Endothelial cell of umbilical vein (primary cell): ENCODE data around the gene MUC5AC. TPM values are rescaled to one million over a fixed set of nuclear protein-coding genes. Genes with fewer than 3 reads are reported as not detected.

Experiments
- BruUV-seq: library from RNA; stranded (reverse); fragments of 400-500 nt; replicated peaks from 2 replicates; lab custom pipeline; 2021; lab: Mats Ljungman, UMichigan
- CTCF ChIA-PET: fragments of 300-600, 350-600 bp; sonication (Branson Sonifier 250); formaldehyde crosslinking; loops from one replicate; lab custom pipeline; 2021; ENCODE audit warnings: antibody characterized with exemption, inconsistent platforms; lab: Charles Lee
- POLR2A ChIA-PET: fragments of 300-600, 350-600 bp; sonication (Branson Sonifier 250); formaldehyde crosslinking; loops from one replicate; lab custom pipeline; 2021; ENCODE audit warnings: antibody characterized with exemption, inconsistent platforms; lab: Charles Lee
- DNase-seq: peaks from one replicate; pipeline ENCODE4 v3.0.0-alpha.2; 2011; ENCODE audit warnings: low read depth, low spot score
- FAIRE-seq: peaks from 2 replicates; lab custom pipeline; 2011; peaks lifted over from hg19 to GRCh38; lab: Jason Lieb, UNC
- H2AFZ ChIP-seq: 2 replicates; pipeline ENCODE4 v1.6.0; 2012; ENCODE audit warnings: low read depth, low read length, control low read depth, inconsistent platforms
- H3K27ac ChIP-seq: 2 replicates; pipeline ENCODE4 v1.5.1; 2011; ENCODE audit warnings: low read depth, mild to moderate bottlenecking, control low read depth, low read length, moderate library complexity; ENCODE audit not compliant: insufficient read depth
- H3K27me3 ChIP-seq, 2 experiments: 2 replicates each; pipeline versions ENCODE4 v1.6.0 to v1.6.1; 2011; ENCODE audit warnings: low read length in 2 of 2, mixed read lengths in 1 of 2; ENCODE audit not compliant: control insufficient read depth in 2 of 2, insufficient read depth in 2 of 2
- H3K36me3 ChIP-seq, 2 experiments: 2 replicates in 1 of 2; 3 replicates in 1 of 2; pipeline ENCODE4 v1.5.1; 2011; ENCODE audit warnings: low read length in 2 of 2, mild to moderate bottlenecking in 1 of 2, moderate library complexity in 1 of 2; ENCODE audit not compliant: control insufficient read depth in 2 of 2, insufficient read depth in 2 of 2; ENCODE audit errors: extremely low read depth in 1 of 2
- H3K4me1 ChIP-seq: 3 replicates; pipeline ENCODE4 v1.5.1; 2011; ENCODE audit warnings: mild to moderate bottlenecking, low read length; ENCODE audit not compliant: control insufficient read depth, insufficient read depth; ENCODE audit errors: extremely low read depth
- H3K4me2 ChIP-seq: 2 replicates; pipeline ENCODE4 v1.6.1; 2011; ENCODE audit warnings: low read length, control low read depth, mixed read lengths; ENCODE audit not compliant: insufficient read depth
- H3K4me3 ChIP-seq, 3 experiments: fragments of 200-600 bp in 1 of 3; sonication (generic), shearing (Covaris generic) in 1 of 3; replicated peaks in 1 of 3; 2 replicates each; pipeline ENCODE4 v1.5.1; 2011 to 2016; ENCODE audit warnings: control low read depth in 3 of 3, low read length in 3 of 3, mild to moderate bottlenecking in 2 of 3, inconsistent platforms in 1 of 3, low read depth in 1 of 3, moderate library complexity in 1 of 3; ENCODE audit not compliant: insufficient read depth in 1 of 3
- H3K79me2 ChIP-seq: 2 replicates; pipeline ENCODE4 v1.6.0; 2012; ENCODE audit warnings: low read length, inconsistent platforms; ENCODE audit not compliant: control insufficient read depth, insufficient read depth
- H3K9ac ChIP-seq: replicated peaks from 2 replicates; pipeline ENCODE3; 2011; ENCODE audit warnings: low read length, control low read depth; ENCODE audit not compliant: insufficient read depth; ENCODE audit errors: extremely low read depth
- H3K9me1 ChIP-seq: replicated peaks from 3 replicates; pipeline ENCODE4 v1.6.0; 2011; ENCODE audit warnings: mild to moderate bottlenecking, low read length; ENCODE audit not compliant: control insufficient read depth, insufficient read depth; ENCODE audit errors: extremely low read depth
- H3K9me3 ChIP-seq: replicated peaks from 2 replicates; pipeline ENCODE4 v1.5.1; 2012; ENCODE audit warnings: low read length, inconsistent platforms; ENCODE audit not compliant: control insufficient read depth, insufficient read depth
- H4K20me1 ChIP-seq: replicated peaks from 2 replicates; pipeline ENCODE3; 2011; ENCODE audit warnings: mild to moderate bottlenecking, low read length; ENCODE audit not compliant: control insufficient read depth, insufficient read depth; ENCODE audit errors: extremely low read depth
- CTCF ChIP-seq, 2 donors: IDR thresholded peaks; 1 replicate in 1 of 2; 2 replicates in 1 of 2; pipeline ENCODE4 v1.5.1; 2011; ENCODE audit warnings: low read length in 2 of 2, mild to moderate bottlenecking in 2 of 2, moderate library complexity in 2 of 2, control low read depth in 1 of 2, inconsistent platforms in 1 of 2, low read depth in 1 of 2; ENCODE audit not compliant: insufficient read depth in 1 of 2; ENCODE audit errors: extremely low read depth in 1 of 2
- EZH2 ChIP-seq: IDR thresholded peaks from 2 replicates; pipeline ENCODE4 v1.6.1; 2012; ENCODE audit warnings: borderline replicate concordance, low read depth, mild to moderate bottlenecking, moderate library complexity, low read length, inconsistent platforms; ENCODE audit not compliant: severe bottlenecking
- FOS ChIP-seq: IDR thresholded peaks from 2 replicates; pipeline ENCODE4 v1.6.1; 2011; ENCODE audit warnings: mild to moderate bottlenecking, low read length, moderate library complexity, borderline replicate concordance; ENCODE audit not compliant: insufficient read depth
- GATA2 ChIP-seq: IDR thresholded peaks from 2 replicates; pipeline ENCODE4 v1.7.0; 2011; ENCODE audit warnings: low read depth, mild to moderate bottlenecking, moderate library complexity, mixed read lengths, low read length; ENCODE audit not compliant: insufficient read length, insufficient read depth
- JUN ChIP-seq: IDR thresholded peaks from 2 replicates; pipeline ENCODE4 v1.6.1; 2011; ENCODE audit warnings: borderline replicate concordance, low read depth; ENCODE audit not compliant: insufficient read length, insufficient read depth
- MAX ChIP-seq: IDR thresholded peaks from 2 replicates; pipeline ENCODE4 v1.6.1; 2011; ENCODE audit not compliant: insufficient read depth, insufficient read length
- MYC ChIP-seq: IDR thresholded peaks from one replicate; pipeline ENCODE4 v1.6.1; 2011; ENCODE audit warnings: mild to moderate bottlenecking, low read depth, low read length
- POLR2A ChIP-seq: IDR thresholded peaks from 2 replicates; pipeline ENCODE4 v1.6.1; 2012; ENCODE audit warnings: low read depth, mild to moderate bottlenecking, control low read depth, low read length
- POLR2AphosphoS5 ChIP-seq: IDR thresholded peaks from 2 replicates; pipeline ENCODE4 v1.6.1; 2012; ENCODE audit warnings: low read depth, mild to moderate bottlenecking, control low read depth, low read length, moderate library complexity; ENCODE audit not compliant: insufficient read depth
- dilution Hi-C: fragments of 300-500 bp; cut with MboI; formaldehyde crosslinking; loops from one replicate; pipeline ENCODE4 v1.15.0; 2019; ENCODE audit warnings: low sequenced_read_pairs; ENCODE audit not compliant: extremely low pct_ligation_motif_present
- intact Hi-C: fragments of 100-400 bp; cut with micrococcal nuclease; formaldehyde crosslinking; loops from one replicate; pipeline ENCODE4 v1.10.0; 2022
- polyA plus RNA-seq, 4 experiments: library from polyadenylated mRNA; depleted of rRNA in 3 of 4; stranded (reverse) in 3 of 4; unstranded in 1 of 4; fragments of >200 nt; gene quantifications; 2 replicates each; pipeline versions ENCODE4 v1.2.1 to v1.2.3, GENCODE V29; 2011 to 2012; ENCODE audit warnings: missing spikeins in 1 of 4
- total RNA-seq: library from RNA; stranded (reverse); gene quantifications from 2 replicates; pipeline ENCODE4 v1.2.3, GENCODE V29; 2021

MUC5AC gene
- total and polyA plus RNA-seq, 2 donors (not counting 3 experiments of a cell fraction or from before 2014, with no cell fraction given) = not detected

GRCh38 chr11:1180947-1181391 lies 23.2 kb downstream of the MUC5AC start:
- ChIA-PET CTCF (no interaction called here), POLR2A (no interaction called here)
- no peak overlapping the region for H3K27ac ChIP-seq
- no peaks in the 10 kb centered on the region for H3K79me2 ChIP-seq
- no peak overlapping the region for H3K4me2 ChIP-seq
- H3K27me3 ChIP-seq = no peaks in the 10 kb centered on the region
- no peak for DNase-seq
- dilution Hi-C loops = no loop called here
- H3K4me1 ChIP-seq = no peaks in the 10 kb centered on the region
- no peaks in the 10 kb centered on the region for H4K20me1 ChIP-seq
- TF ChIP-seq FOS = no peak
- TF ChIP-seq EZH2 = no peak
- TF ChIP-seq MAX = no peak
- no peak overlapping the region for H3K4me3 ChIP-seq
- no peak overlapping the region for H2AFZ ChIP-seq
- no peaks in the 10 kb centered on the region for H3K36me3 ChIP-seq
- no TSS peak for BruUV-seq
- H3K9me3 ChIP-seq = no peaks in the 10 kb centered on the region
- no peak for FAIRE-seq
- no peaks in the 10 kb centered on the region for H3K9me1 ChIP-seq
- intact Hi-C loops = no loop called here
- H3K9ac ChIP-seq = no peak overlapping the region

DNA sequence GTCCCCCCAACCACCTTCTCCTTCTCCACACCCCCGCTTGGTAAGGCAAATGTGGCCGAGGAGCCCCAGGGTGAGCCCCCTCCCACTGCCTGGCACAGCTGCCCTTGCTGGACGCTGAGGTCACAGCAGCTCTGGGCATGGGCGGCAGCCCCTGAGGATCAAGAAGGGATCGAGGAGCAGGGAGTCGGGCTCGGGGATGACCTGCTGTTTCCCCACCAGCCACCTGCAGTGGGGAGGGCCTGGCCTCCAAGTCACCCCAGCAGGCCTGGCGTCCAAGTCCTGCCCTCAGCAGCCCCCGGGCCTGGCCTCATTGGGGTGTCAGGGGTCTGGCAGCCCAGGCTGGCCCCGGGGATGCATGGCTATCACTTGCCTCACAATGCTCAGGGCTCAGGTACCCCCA lies 23.7 kb downstream of the MUC5AC start:
- Histone ChIP-seq H3K27me3 (no peaks in the 10 kb centered on the region), H3K4me3 (no peak overlapping the region), H3K4me1 (no peaks in the 10 kb centered on the region), H2AFZ (no peak overlapping the region), H3K9me3 (no peaks in the 10 kb centered on the region), H3K27ac (no peak overlapping the region), H3K9me1 (no peaks in the 10 kb centered on the region), H4K20me1 (no peaks in the 10 kb centered on the region), H3K4me2 (no peak overlapping the region), H3K36me3 (no peaks in the 10 kb centered on the region), H3K79me2 (no peaks in the 10 kb centered on the region), H3K9ac (no peak overlapping the region)
- ChIA-PET CTCF (no interaction called here), POLR2A (no interaction called here)
- DNase-seq (no peak), FAIRE-seq (no peak)
- intact Hi-C loops (no loop called here), dilution Hi-C loops (no loop called here)
- no TSS peak for BruUV-seq
- TF ChIP-seq POLR2AphosphoS5 (no peak), JUN (no peak), EZH2 (no peak), MAX (no peak), GATA2 (no peak), POLR2A (no peak), CTCF (IDR thresholded peaks at IDR 0.05; ENCODE audit: extremely low read depth in 1 of 2, insufficient read depth in 1 of 2, low read depth in 1 of 2, low read length in 2 of 2) (no peak), MYC (no peak), FOS (no peak)
